EH (cell line): ENCODE results near the gene CDC37L1.
"Not testable (repeated sequence)": the region's sequence is repeated elsewhere in the genome, so short reads cannot be mapped to it uniquely, and the experiment has no call there.

Source experiments
- DNase-seq: peaks from one replicate; pipeline ENCODE4 v3.0.0-alpha.2; 2015; ENCODE audit warnings: low read depth

The CDC37L1 gene

GRCh38 chr9:4679268-4680172 is at the start of gene CDC37L1:
CDC37L1 (plus strand) TSS chr9:4679569; CDS start chr9:4679768, 199 bp downstream.
- DNase-seq: peak; percentile 95

DNA sequence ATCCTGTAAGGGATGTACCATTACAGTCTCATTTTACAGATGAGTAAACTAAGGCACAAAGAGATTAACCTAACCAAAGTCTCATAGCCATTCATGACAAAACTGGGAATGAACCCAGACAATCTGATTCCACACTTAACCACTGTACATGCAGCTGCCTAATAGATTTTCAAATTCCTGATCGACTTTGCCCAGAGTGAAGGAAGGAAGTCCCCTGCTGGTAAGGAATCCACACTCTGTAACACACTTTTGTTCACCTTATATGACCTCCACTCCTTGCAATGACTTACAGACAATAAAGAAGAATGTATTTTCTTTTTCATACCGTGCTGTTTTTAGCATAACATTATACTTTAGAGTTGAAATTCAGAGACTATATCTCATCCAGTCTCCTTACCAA is 48.5 kb upstream of the CDC37L1 start:
- peak; percentile 19 for DNase-seq

DNA sequence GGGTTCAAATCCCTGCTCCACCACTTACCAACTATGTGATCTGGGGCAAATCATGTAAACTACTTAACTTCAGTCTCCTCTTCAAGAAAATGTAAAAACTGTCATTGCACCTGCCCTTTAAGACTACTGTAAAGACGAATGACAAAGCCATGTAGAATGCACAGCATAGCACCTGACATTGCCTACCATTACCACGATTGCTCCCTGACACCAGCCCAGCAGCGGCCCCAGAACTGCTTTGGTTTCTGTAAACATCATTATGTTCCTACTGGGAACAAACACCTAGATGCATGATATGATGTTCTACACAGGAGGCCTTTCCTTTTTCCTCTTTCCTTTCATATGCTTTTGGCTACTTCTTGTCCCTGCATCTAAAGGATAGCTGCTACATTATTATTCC is 40.4 kb upstream of the CDC37L1 start:
- DNase-seq: no peak

DNA sequence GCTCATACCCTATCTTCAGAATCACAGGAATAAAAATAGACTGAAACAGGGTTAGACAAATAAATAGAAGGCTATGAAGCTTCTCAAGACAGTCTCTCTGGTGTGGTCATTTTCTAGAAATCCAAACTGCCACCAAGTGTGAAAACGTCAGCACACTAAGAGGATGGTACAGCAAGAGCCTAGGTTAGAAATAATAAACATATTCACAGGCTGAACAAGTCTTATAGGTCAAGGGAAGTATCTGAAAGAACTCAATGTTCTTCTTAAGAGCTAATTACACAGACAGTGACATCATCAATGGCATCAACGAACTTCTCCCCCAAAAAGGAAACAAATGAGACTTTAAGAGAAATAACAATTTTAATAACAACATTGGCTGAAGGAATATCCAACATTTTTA is 39.9 kb upstream of the CDC37L1 start:
- no peak for DNase-seq

GRCh38 chr9:4640027-4640426 is 39.3 kb upstream of the CDC37L1 start:
- DNase-seq: peak; percentile 24

GRCh38 chr9:4642351-4642750 is 37.0 kb upstream of the CDC37L1 start:
- DNase-seq: no peak

DNA sequence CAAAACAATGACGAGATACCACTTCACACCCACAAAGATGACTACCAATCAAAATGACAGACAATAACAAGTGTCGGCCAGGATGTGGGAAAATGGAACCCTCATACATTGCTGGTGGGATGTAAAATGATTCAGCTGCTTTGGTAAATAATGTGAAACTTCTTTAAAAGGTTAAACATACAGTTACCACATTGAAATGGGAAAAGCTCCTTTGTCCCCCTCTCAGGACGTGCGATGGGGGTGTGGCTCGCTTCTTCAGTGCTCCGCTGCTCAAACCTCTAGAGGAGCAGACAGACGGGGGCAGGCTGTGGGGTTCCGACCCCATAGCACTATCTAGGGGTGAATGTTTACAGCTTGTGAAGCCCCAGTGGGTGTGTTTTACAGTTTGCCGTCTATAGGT is 25.3 kb upstream of the CDC37L1 start:
- no peak for DNase-seq

DNA sequence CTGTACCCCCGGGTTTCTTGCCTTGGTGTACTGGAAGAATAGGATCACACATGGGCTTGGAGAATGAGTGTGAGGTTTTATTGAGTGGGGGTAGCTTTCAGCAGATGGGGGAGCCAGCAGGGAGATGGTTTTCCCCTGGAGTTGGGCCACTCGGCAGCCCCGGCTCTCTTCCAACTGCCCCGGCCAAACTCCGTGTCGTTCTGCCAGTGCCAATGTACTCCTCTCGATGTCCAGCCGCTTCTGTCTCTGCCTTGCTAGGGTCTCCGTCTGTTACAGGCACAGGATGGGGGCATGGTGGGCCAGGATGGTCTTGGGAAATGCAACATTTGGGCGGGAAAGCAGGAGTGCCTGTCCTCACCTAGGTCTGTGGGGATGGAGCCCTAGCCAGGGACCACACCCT is 24.8 kb upstream of the CDC37L1 start:
- DNase-seq: no peak

GRCh38 chr9:4656196-4656595 is 23.2 kb upstream of the CDC37L1 start:
- DNase-seq: not testable (repeated sequence)

- DNase-seq: no peak
These were observed 22.7 kb upstream of the CDC37L1 start for GRCh38 chr9:4656621-4657020.

GRCh38 chr9:4657426-4658159 is 21.8 kb upstream of the CDC37L1 start:
- DNase-seq: no peak

- DNase-seq: not testable (repeated sequence)
These were observed 18.7 kb upstream of the CDC37L1 start for GRCh38 chr9:4660665-4661064.

DNA sequence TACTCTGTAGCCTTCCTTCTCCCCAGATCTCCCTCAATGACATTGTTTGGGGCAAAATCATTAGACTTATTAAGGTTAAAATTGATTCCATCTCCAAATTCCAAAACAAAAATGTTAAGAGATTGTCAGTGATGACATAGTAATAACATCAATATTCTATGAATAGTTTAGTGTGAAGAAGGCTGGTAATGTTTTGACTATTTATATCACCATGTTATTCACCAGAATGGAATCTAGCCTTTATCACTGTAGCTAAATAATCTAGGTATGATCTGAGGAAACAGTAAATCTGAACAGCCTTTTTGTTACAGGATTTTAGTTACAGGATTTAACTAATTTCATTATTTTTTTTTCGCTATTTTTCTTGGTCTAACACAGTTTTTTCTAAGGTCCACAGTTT is 18.2 kb upstream of the CDC37L1 start:
- peak; percentile 71 for DNase-seq

DNA sequence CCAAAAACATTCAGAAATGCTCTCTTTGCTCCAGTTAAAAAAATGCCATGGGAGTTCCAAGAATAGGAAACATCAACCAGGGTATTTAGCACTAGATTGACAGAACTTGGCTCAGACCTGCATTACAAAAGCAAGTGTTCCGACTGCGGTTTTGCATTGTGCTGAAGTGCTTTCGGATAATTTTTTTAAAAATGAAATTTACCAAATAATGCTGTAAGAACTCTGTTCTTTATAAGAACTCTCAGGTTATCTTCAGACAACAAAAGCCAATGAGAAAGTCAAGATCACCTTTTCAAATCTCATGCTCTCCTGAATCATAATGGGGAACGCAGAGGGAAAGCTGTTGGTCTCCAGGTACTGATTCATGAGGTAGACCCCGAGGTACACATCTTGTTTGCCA is 17.8 kb upstream of the CDC37L1 start:
- peak; percentile 45 for DNase-seq

- DNase-seq: peak; percentile 84
These were observed 17.0 kb upstream of the CDC37L1 start, which contains the start of gene PLPP6 for GRCh38 chr9:4662108-4662988. PLPP6 (plus strand) TSS chr9:4662294; CDS start chr9:4662376, 82 bp downstream.

GRCh38 chr9:4662989-4663792 is 16.2 kb upstream of the CDC37L1 start:
- peak; percentile 13 for DNase-seq

DNA sequence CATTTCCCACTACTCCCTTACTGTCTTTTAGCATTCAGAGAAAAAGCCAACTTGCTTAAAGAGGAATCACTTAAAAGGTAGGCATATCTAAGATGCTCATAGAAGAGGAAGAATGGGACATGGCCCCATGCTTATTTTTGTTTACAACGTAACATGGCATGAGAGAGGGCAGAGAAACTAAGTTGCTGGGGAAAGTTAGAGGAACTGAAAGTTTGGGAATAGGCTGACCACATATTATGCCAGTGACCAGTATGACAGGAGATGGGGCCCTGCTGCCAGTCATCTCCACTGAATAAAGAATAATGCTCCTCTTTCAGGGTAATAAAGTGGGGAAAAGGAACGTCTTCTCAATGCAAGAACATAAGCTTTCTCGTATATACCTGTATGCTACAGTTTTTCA is 15.4 kb upstream of the CDC37L1 start:
- DNase-seq: no peak

GRCh38 chr9:4665357-4665756 is 14.0 kb upstream of the CDC37L1 start:
- peak; percentile 11 for DNase-seq

DNA sequence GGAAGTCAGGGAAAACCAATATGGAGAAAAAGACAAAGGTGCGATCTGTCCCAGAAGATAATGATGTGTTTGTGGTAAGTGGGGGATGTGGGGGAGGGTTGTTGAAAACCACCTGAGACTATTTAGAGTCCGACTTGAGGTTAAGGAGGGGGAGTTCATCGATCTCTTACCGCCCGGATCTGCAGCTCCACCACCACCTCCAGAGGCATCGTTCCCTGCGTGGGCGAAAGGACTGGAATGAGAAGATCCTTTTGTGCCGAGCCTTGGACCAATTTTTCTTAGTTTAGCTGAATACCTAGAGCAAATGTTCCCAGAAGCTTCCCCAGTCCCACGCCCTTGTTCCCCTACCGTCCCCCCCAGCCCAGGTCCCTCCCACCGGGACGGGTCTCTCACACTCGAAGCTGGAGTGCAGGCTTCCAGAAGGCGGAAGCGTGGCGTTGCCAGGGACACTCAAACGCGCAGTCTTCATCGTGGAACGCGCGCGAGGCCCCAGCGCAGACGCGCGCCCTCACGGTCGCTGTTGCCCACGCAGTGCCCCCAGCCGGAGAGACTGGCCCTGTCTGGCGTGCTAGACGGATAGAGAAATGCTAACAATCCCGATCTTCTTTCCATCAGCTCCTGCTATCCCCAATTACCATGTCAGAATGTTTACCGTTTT is 13.2 kb upstream of the CDC37L1 start, which contains the start of gene SPATA6L:
TSS of gene SPATA6L (minus strand) at position 439 of the 658 bp plus-strand sequence. CDS start at position 209, 230 bp downstream.
- peak; percentile 58 for DNase-seq

GRCh38 chr9:4667681-4668080 is 11.7 kb upstream of the CDC37L1 start:
- DNase-seq: no peak
